ENCODE results near the gene NCOA4. TPM values are rescaled to one million over a fixed set of nuclear protein-coding genes. Genes with fewer than 3 reads are reported as not detected.
"Not testable (repeated sequence)": the region's sequence is repeated elsewhere in the genome, so short reads cannot be mapped to it uniquely, and the experiment has no call there.

The NCOA4 gene
- total RNA-seq, 1 donor from 2014 or later: 333 TPM

GRCh38 chr10:46000538-46000937 lies 29.9 kb downstream of the NCOA4 start:
- intact Hi-C loops (cut with micrococcal nuclease): no loop called here
- no peak for DNase-seq
- ATAC-seq: no peak

GRCh38 chr10:45999955-46000354 lies 30.5 kb downstream of the NCOA4 start:
- intact Hi-C loops (cut with micrococcal nuclease); ATAC-seq; DNase-seq: not testable (repeated sequence)

- ATAC-seq (no peak), DNase-seq (no peak)
- intact Hi-C loops (cut with micrococcal nuclease): no loop called here
These were observed 32.2 kb downstream of the NCOA4 start for GRCh38 chr10:45997994-45998763.

- intact Hi-C loops (cut with micrococcal nuclease): no loop called here
- DNase-seq: no peak
- ATAC-seq: no peak
These were observed 32.9 kb downstream of the NCOA4 start for GRCh38 chr10:45997557-45997956.

GRCh38 chr10:45985590-45985989 lies 44.8 kb downstream of the NCOA4 start:
- intact Hi-C loops (cut with micrococcal nuclease); DNase-seq; ATAC-seq: not testable (repeated sequence)

- intact Hi-C loops (cut with micrococcal nuclease); DNase-seq; ATAC-seq: not testable (repeated sequence)
These were observed 46.0 kb downstream of the NCOA4 start for GRCh38 chr10:45984473-45984872.

GRCh38 chr10:45983538-45984186 lies 46.8 kb downstream of the NCOA4 start:
- peak; percentile 66 for ATAC-seq
- intact Hi-C loops (cut with micrococcal nuclease); DNase-seq: not testable (repeated sequence)

GRCh38 chr10:45981367-45981766 lies 49.1 kb downstream of the NCOA4 start:
- intact Hi-C loops (cut with micrococcal nuclease); ATAC-seq; DNase-seq: not testable (repeated sequence)

- DNase-seq; intact Hi-C loops (cut with micrococcal nuclease): not testable (repeated sequence)
- peak; percentile 72 for ATAC-seq
These were observed 51.9 kb downstream of the NCOA4 start for GRCh38 chr10:45978554-45978953.

GRCh38 chr10:45974041-45974440 lies 56.4 kb downstream of the NCOA4 start:
- ATAC-seq; intact Hi-C loops (cut with micrococcal nuclease); DNase-seq: not testable (repeated sequence)

GRCh38 chr10:45972813-45973169 lies 57.6 kb downstream of the NCOA4 start:
- intact Hi-C loops (cut with micrococcal nuclease): not testable (repeated sequence)

GRCh38 chr10:45972106-45972812 lies 58.2 kb downstream of the NCOA4 start, which contains the start of gene TIMM23:
Gene TIMM23 (plus strand): TSS chr10:45972489. CDS start chr10:45972625, 136 bp downstream.
- peak; percentile 91 for DNase-seq
- intact Hi-C loops (cut with micrococcal nuclease): not testable (repeated sequence)
- peak; percentile 97 for ATAC-seq

More at GRCh38 chr10:45972813-45973169, 57.6 kb downstream of the NCOA4 start:
- not testable (repeated sequence) for DNase-seq, ATAC-seq

GRCh38 chr10:45971742-45972105 lies 58.7 kb downstream of the NCOA4 start:
- DNase-seq; ATAC-seq; intact Hi-C loops (cut with micrococcal nuclease): not testable (repeated sequence)

- intact Hi-C loops (cut with micrococcal nuclease); DNase-seq; ATAC-seq: not testable (repeated sequence)
These were observed 59.4 kb downstream of the NCOA4 start for GRCh38 chr10:45971019-45971418.

GRCh38 chr10:45962686-45963452 lies 67.6 kb downstream of the NCOA4 start:
- DNase-seq; ATAC-seq; intact Hi-C loops (cut with micrococcal nuclease): not testable (repeated sequence)

GRCh38 chr10:45957928-45958327 lies 72.5 kb downstream of the NCOA4 start:
- DNase-seq; ATAC-seq; intact Hi-C loops (cut with micrococcal nuclease): not testable (repeated sequence)

GRCh38 chr10:45956634-45957033 lies 73.8 kb downstream of the NCOA4 start:
- intact Hi-C loops (cut with micrococcal nuclease); ATAC-seq; DNase-seq: not testable (repeated sequence)

Measured in left ventricle myocardium superior (tissue), 1 donor.